ES-I3 (cell line): ENCODE measurements around the gene NBEA.
"Not testable (repeated sequence)": the region's sequence is repeated elsewhere in the genome, so short reads cannot be mapped to it uniquely, and the experiment has no call there.

Experiments used
- H3K36me3 ChIP-seq: 2 replicates; pipeline ENCODE4 v1.6.1; 2013; ENCODE audit warnings: mild to moderate bottlenecking, low read length, control low read depth, moderate library complexity; ENCODE audit not compliant: insufficient read depth
- H3K4me1 ChIP-seq: 2 replicates; pipeline ENCODE4 v1.6.1; 2013; ENCODE audit warnings: mild to moderate bottlenecking, control low read depth, low read length; ENCODE audit not compliant: insufficient read depth
- H3K9ac ChIP-seq: 2 replicates; pipeline ENCODE4 v1.6.1; 2013; ENCODE audit warnings: low read depth, mild to moderate bottlenecking, low read length, moderate library complexity
- H3K9me3 ChIP-seq: 2 replicates; pipeline ENCODE4 v1.6.1; 2013; ENCODE audit warnings: mild to moderate bottlenecking, low read length, moderate library complexity; ENCODE audit not compliant: control insufficient read depth, insufficient read depth

NBEA gene

GRCh38 chr13:35393886-35394285, 451.8 kb downstream of the NBEA start:
- no peaks in the 10 kb centered on the region; the same call in 1 of the 2 replicates for H3K9me3 ChIP-seq
- H3K4me1 ChIP-seq: no peaks in the 10 kb centered on the region

DNA sequence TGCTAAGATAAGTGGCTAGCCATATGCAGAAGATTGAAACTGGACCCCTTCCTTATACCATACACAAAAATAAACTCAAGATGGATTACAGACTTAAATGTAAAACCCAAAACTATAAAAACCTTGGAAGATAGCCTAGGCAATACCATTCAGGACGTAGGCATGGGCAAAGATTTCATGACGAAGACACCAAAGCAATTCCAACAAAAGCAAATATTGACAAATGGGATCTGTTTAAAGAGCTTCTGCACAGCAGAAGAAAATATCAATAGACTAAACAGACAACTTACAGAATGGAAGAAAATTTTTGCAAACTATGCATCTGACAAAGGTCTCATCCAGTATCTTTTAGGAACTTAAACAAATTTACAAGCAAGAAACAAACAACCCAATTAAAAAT, 466.2 kb downstream of the NBEA start:
- not testable (repeated sequence) for H3K9me3 ChIP-seq, H3K36me3 ChIP-seq, H3K9ac ChIP-seq, H3K4me1 ChIP-seq

More at GRCh38 chr13:35393886-35394285, 451.8 kb downstream of the NBEA start:
- H3K36me3 ChIP-seq: no peaks in the 10 kb centered on the region
- H3K9ac ChIP-seq: no peak overlapping the region

GRCh38 chr13:35411059-35411744, 469.1 kb downstream of the NBEA start:
- H3K9me3 ChIP-seq: no peaks in the 10 kb centered on the region
- H3K9ac ChIP-seq: no peak overlapping the region
- H3K4me1 ChIP-seq: no peaks in the 10 kb centered on the region
- no peaks in the 10 kb centered on the region for H3K36me3 ChIP-seq

- H3K9me3 ChIP-seq: no peaks in the 10 kb centered on the region
- H3K36me3 ChIP-seq: no peaks in the 10 kb centered on the region
- no peak overlapping the region for H3K9ac ChIP-seq
- no peaks in the 10 kb centered on the region for H3K4me1 ChIP-seq
Measured at GRCh38 chr13:35448465-35448864, 506.4 kb downstream of the NBEA start.

GRCh38 chr13:35449821-35450220, 507.8 kb downstream of the NBEA start:
- Histone ChIP-seq H3K36me3 (no peaks in the 10 kb centered on the region), H3K9ac (no peak overlapping the region), H3K4me1 (no peaks in the 10 kb centered on the region), H3K9me3 (no peaks in the 10 kb centered on the region)

GRCh38 chr13:35455022-35455421, 513.0 kb downstream of the NBEA start:
- H3K9ac ChIP-seq: no peak overlapping the region
- no peaks in the 10 kb centered on the region for H3K36me3 ChIP-seq
- H3K9me3 ChIP-seq: no peaks in the 10 kb centered on the region
- H3K4me1 ChIP-seq: no peaks in the 10 kb centered on the region

DNA sequence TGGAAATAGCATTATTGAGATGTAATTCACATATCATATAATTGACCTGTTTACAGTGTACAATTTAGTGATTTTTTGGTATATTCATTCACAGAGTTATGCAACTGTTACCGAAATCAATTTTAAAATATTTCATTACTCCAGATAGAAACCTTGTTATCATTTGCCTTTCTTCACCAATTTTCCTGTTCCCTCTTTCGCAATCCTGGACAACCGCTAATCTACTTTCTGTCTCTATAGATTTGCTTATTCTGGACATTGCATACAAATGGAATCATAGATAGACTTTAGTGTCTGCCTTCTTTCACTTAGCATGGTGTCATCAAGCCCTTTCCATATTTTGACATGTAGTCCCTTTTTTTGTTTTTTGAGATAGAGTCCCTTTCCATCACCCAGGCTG, 515.2 kb downstream of the NBEA start:
- Histone ChIP-seq H3K9me3 (no peaks in the 10 kb centered on the region), H3K36me3 (no peaks in the 10 kb centered on the region), H3K9ac (no peak overlapping the region), H3K4me1 (no peaks in the 10 kb centered on the region)

DNA sequence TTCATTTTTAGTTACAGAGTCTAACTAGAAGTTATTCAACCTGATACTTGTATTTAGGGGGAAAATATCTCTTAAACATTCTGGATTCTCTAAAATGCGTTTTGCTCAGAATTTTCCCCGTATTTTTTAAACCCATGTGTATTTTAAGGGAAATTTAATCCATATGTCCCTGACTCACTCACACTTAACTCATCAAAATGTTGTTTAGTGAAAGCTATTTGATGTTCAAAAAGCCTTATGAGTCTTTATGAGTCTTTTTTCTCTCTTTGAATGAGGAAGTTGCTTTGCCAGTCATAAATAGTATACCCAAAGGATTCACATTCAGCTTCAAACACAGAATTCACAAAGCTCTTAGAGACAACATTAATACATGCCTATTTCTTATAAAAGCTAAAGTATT, 518.0 kb downstream of the NBEA start:
- Histone ChIP-seq H3K36me3 (no peaks in the 10 kb centered on the region), H3K9me3 (no peaks in the 10 kb centered on the region), H3K9ac (no peak overlapping the region), H3K4me1 (no peaks in the 10 kb centered on the region)

- Histone ChIP-seq H3K36me3 (no peaks in the 10 kb centered on the region), H3K4me1 (0 out of 2 replicates have a peak, but pooled peaks cover 6% of the 10 kb centered on the region), H3K9ac (no peak overlapping the region), H3K9me3 (no peaks in the 10 kb centered on the region)
Measured at GRCh38 chr13:35465371-35465770, 523.3 kb downstream of the NBEA start.

- Histone ChIP-seq H3K4me1 (0 out of 2 replicates have a peak, but pooled peaks cover 6% of the 10 kb centered on the region), H3K36me3 (no peaks in the 10 kb centered on the region), H3K9ac (no peak overlapping the region), H3K9me3 (no peaks in the 10 kb centered on the region)
Measured at GRCh38 chr13:35468195-35468594, 526.1 kb downstream of the NBEA start.

DNA sequence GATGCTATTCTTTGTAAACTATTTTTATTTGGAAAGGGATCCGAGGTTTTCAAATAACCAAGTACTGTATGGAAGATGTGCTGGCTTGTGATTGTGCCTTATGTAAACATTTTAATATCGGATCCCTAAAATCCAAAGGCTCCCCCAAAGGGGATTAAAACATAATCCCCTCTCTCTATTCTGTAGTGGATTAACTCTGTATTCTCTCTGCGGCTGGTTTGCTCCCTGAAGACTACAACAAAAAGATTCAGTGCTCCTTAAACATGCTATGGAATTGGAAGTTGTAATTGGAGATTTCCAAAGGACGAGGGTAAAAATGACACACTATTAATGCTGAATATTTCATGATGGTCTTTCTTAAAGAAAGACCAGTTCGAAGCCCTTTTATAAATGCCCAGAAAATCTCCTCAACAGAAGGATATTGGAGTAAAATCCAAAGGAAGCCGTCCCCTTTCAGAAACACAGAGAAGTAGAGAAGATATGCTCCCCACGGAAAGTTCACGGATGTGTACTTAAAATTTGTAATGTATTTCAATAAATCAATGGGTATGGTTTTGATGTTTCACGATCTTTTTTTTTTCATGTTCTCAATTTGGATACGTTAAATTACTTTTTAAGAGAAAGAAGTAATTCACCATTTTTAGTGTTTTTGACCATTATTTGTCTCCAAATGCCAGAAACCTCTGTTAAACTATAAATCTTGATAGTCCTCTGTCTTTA, 527.9 kb downstream of the NBEA start:
- peak overlapping the region; percentile 85; the same call in 1 of the 2 replicates for H3K9ac ChIP-seq
- no peaks in the 10 kb centered on the region for H3K36me3 ChIP-seq
- H3K9me3 ChIP-seq: no peaks in the 10 kb centered on the region
- 0 out of 2 replicates have a peak, but pooled peaks cover 12% of the 10 kb centered on the region for H3K4me1 ChIP-seq

- 0 out of 2 replicates have a peak, but pooled peaks cover 13% of the 10 kb centered on the region for H3K4me1 ChIP-seq
- H3K9ac ChIP-seq: peak overlapping the region; percentile 85
- no peaks in the 10 kb centered on the region for H3K9me3 ChIP-seq
- no peaks in the 10 kb centered on the region for H3K36me3 ChIP-seq
Measured at GRCh38 chr13:35470671-35471661, 528.9 kb downstream of the NBEA start.

- Histone ChIP-seq H3K9ac (peak overlapping the region; percentile 85; the same call in 1 of the 2 replicates), H3K36me3 (no peaks in the 10 kb centered on the region), H3K9me3 (no peaks in the 10 kb centered on the region), H3K4me1 (0 out of 2 replicates have a peak, but pooled peaks cover 13% of the 10 kb centered on the region)
Measured at GRCh38 chr13:35471706-35472322, 529.7 kb downstream of the NBEA start.
